ENCODE data around the gene TGFBRAP1. TPM values are rescaled to one million over a fixed set of nuclear protein-coding genes. Genes with fewer than 3 reads are reported as not detected.
"Not testable (repeated sequence)": the region's sequence is repeated elsewhere in the genome, so short reads cannot be mapped to it uniquely, and the experiment has no call there.

TGFBRAP1 gene
- total RNA-seq, 1 donor from 2014 or later: 9.8 TPM

DNA sequence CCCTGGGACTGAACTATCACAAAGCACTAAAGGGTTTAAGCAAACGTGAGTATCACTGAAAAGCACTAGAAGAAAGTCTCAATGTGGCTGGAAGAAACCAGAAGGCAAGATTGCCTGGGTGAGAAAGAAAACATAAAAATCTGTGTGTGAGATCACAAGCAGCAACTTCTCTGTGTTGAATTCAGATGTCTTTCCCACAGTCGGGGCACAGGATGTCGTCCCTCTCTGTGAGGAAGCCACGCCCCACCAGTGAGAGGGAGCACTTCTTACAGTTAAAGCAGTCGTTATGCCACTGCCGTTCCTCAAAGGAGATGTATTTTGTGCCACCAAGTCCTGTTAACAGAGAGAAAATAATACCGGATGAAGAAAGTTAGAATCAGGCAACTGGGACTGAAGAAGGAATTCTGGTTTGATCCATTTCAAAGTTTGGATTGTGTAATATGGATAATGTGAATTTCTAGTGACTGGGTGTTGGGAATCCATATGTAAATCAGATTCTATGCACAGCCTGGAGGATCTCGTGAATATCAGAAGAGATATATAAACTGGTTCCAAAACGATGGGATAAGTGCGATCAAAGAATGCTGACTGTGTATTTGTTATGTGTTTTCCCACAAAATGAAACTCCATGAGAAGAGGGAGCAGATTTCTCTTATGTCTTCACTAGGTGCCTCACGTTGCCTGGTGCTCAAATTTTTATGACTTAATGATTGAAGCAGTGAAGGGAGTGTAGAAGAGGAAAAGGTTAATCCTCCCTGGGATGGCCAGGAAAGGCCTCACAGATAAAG is 31.8 kb upstream of the TGFBRAP1 start:
- DNase-seq: no peak
- intact Hi-C loops (cut with micrococcal nuclease): no loop called here
- ATAC-seq: no peak

DNA sequence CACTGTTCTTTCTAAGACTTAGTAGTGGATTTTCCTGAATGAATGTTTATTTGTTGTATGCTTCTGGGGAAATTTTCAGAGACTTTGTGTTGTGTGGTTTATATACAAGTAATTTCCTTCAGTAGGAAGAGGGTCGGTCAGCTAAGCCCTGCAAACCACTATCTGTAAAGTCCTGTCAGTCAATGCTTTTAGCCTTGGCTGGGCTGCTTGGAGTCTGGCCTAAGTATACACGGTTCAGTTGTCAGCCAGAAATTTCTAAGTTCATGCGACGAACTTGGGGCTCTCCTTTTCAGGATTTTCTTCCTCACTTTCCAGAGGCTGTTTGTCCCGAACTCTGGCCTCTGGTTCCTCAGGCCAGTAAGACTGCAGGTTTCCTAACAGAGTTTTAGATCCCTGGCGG is 29.1 kb upstream of the TGFBRAP1 start:
- intact Hi-C loops (cut with micrococcal nuclease): no loop called here
- ATAC-seq: peak; percentile 12

DNA sequence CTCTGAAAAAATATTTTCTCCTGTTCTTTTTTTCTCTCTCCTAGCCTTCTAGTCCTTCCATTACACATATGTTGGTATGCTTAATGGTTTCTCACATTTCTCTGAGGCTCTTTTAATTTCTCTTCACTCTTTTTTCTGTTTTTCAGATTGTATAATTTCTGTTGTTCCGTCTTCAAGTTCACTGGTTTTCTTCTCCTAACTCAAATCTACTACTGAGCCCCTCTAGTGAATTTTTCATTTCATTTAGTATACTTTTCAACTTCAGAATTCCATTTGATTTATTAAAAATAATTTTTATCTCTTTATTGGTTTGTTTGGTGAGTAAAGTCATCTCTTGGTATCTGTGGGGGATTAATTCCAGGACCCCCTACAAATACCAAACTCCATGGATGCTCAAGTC is 27.6 kb upstream of the TGFBRAP1 start:
- intact Hi-C loops (cut with micrococcal nuclease): no loop called here
- DNase-seq (no peak), ATAC-seq (no peak)

More for the DNA sequence above, 29.1 kb upstream of the TGFBRAP1 start:
- no peak for DNase-seq

DNA sequence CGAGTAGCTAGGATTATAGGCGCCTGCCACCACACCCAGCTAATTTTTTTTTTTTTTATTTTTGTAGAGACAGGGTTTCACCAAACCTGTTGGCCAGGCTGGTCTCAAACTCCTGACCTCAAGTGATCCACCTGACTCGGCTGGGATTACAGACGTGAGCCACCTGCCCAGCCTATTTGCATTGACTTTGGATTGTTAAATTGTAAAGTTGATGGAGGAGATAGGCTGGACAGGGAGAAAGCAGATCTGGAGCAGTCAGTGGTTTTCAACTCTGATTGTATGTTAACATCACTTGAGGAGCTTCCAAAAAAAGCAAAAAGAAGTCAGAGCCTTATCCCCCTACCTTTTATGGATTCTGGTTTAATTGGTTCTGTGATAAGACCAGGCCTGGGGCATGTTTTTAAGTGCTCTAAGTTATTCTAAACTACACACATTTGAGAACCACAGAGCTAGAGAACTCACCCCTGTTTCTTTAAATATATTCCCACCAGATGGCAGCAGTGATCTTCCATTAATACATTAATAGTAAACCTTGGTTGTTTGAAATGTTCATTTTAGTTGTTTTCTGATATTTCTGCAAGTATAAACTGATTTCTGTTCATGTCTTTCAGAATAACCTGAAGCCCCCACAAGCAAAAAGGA is 15.3 kb upstream of the TGFBRAP1 start:
- intact Hi-C loops (cut with micrococcal nuclease): loop anchor here (10.0 kb wide), 1 partner anchor 180 kb away; no protein-coding TSS in a partner anchor
- DNase-seq (no peak), ATAC-seq (peak; percentile 55)

DNA sequence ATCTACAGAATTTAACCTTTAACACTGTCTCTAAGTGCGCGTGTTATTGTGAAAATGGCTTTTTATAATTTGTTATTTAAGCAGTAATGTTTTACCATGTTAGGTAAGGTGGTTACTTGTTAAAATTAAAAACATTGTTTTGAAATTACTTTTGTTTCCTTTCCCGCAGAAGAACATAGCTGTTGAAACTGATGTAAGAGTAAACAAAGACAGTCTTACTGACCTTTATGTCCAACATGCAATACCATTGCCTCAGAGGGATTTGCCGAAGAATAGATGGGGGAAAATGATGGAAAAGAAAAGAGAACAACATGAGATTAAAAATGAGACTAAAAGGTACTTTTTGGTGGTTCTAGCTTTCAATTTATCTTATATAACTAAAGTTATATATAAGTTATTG is 9.9 kb upstream of the TGFBRAP1 start:
- intact Hi-C loops (cut with micrococcal nuclease): no loop called here
- ATAC-seq (no peak), DNase-seq (no peak)

DNA sequence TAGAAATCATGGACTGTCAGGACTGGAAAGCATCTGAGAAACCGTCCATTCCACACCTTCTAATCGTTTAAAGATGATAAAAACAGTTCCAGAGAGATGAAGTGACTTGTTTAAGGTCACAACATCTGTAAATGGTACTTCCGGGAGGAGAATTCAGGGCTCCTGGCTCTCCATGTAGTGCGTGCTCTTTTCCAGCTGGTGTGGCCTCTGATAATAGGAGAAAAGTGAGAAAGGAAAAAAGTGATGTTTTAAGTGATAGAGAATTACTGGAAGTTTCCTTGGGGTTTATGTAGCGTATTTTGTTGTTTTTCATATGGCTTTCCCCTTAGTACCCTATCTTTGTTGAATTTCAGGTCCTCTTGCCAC is 8.5 kb upstream of the TGFBRAP1 start:
- DNase-seq (no peak), ATAC-seq (peak; percentile 4)
- intact Hi-C loops (cut with micrococcal nuclease): no loop called here

DNA sequence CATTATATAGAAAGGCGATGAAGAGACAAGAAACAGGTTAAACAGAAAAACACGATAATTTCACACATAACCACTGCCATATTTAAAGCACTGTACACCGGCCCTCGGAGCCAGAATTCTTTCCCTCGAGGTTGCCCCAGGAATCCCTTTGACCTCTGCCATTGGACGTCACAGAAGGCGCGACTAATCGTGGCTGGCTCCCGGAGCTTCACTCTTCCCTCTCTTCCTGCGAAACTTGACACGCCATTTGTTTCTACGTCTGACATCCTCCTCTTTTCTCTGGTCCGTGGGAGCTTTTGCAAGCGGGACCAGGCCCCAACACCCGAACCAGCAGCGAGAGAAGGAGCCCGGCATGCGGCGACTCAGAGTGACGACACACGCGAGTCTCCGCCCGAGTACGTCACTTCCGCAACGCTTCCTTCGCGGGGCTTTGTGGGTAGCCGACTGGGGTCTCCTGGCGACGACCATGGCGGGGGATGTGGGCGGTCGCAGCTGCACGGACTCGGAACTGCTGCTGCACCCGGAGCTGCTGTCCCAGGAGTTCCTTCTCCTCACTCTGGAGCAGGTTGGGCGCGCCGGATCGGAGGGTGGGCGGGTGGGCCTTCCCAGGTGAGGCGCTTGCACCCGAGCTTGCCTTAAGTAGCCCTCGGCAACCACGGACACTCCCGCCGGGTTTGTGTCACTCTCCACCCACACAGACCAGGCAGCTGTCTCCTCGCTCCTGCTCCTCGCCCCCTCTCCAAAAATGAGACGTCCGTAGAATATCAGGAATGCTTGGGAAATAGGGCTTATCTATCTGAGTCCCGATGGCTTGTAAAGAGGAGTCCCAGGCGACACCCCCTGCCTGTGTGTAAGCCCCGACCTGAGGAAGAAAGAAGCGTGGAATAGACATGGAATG is 7.8 kb upstream of the TGFBRAP1 start, which contains the start of gene C2orf49:
TSS of gene C2orf49 (plus strand) at position 419 of the 898 bp plus-strand sequence. CDS start at position 467, 48 bp downstream.
- intact Hi-C loops (cut with micrococcal nuclease): no loop called here
- DNase-seq (peak; percentile 91), ATAC-seq (peak; percentile 93)

DNA sequence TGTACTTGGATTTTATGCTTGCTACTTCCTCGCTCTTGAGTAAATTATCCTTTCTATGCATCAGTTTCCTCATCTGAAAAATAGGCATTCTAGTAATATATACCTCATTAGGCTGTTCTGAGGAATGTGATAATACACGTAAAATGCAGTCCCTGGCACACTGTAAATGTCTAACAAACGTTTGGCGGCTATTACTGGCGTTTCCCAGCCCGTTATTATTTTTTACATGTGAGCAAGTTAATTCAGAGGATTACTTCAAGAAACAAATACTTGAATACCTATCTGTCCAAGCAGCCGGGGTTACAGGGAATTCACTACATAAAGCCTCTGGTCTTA is 7.2 kb upstream of the TGFBRAP1 start:
- intact Hi-C loops (cut with micrococcal nuclease): no loop called here
- DNase-seq (no peak), ATAC-seq (no peak)

DNA sequence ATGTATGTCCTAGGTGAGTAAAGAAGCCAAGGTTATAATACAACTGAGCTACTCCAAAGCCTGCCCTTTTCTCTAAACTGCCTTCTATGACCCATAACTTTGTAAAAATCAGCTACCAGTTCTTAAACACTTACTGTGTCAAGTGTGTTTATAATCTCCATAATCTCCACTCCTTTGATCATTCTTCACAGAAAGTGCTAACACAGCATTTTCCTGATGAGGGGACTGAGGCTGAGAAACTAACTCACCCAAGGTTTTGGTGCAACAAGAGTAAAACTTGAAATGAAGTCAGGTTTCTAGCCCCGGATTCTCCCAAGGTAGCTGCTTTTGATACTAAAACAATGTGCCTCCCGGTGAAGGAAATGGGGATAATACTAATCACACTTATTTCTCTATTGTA is 5.9 kb upstream of the TGFBRAP1 start:
- no peak for DNase-seq
- ATAC-seq: no peak
- intact Hi-C loops (cut with micrococcal nuclease): no loop called here

DNA sequence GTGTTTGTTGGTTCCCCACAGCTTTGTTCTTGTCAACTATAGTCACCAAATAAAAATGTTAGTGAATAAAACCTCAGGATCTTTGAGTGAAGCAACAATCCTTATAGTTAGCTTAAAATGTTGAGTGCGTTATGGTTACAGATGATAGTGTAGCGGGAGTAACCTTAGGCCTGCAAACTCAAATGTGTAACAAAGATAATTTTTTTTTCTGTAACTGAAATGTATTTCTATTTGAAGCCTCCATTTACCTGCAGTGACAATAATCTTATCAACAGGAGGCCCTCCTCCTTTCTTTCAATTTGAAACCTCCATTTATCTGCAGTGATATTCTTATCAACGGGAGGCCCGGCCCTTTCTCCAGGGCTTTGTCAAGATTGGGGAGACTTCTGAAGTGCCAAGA is 4.7 kb upstream of the TGFBRAP1 start:
- DNase-seq: no peak
- ATAC-seq: no peak
- intact Hi-C loops (cut with micrococcal nuclease): no loop called here

DNA sequence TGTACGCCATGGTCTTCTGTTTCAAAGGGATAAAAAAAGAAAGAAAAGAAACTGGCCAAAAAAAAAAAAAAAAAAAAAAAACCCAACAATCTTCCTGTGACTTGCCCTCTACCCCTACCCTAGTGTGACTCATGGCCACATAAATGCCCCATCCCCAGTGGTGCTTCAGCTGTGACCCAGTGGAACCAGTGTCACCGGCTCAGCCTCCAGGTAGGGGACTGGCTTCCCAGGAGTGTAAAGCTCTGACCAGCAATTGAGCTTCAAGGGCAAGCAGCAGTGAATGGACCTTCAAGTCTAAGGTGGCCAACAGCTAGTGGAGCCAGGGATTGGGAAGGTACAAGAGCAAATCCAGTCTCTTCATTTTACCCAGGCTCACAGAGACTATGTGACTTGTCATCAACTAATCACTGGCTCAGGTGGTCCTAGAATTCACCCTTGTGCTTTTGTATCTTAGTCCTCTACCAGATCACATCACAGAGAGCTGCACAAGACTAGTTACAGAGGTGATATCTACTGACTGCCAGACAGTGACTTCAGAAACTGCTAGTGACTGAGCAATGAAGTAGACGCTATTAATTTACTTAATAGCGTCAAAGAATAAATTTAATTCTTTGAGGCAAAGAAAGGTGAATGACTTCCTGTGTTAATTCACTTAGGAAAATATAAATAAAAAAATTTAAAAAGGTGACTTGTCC is 1.3 kb upstream of the TGFBRAP1 start:
- DNase-seq (no peak), ATAC-seq (no peak)
- intact Hi-C loops (cut with micrococcal nuclease): no loop called here

DNA sequence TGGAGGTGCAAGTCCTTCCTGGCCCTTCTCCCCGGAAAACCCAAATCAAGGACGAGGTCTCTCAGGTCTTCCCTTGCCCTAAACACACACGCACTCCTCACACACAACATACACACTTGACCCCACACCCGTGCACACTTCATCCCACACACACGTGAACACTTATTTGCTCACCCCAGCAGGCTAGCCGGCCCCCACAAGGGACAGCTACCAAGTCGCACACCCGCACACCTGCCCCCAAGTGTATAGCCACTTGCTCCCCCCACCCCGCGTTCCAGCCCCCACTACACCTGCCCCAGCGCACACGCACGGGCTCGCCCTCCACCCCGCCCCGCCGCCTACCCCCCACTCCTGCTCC is 359 bp downstream of the TGFBRAP1 start:
- intact Hi-C loops (cut with micrococcal nuclease): no loop called here
- ATAC-seq (peak; percentile 27), DNase-seq (peak; percentile 33)

DNA sequence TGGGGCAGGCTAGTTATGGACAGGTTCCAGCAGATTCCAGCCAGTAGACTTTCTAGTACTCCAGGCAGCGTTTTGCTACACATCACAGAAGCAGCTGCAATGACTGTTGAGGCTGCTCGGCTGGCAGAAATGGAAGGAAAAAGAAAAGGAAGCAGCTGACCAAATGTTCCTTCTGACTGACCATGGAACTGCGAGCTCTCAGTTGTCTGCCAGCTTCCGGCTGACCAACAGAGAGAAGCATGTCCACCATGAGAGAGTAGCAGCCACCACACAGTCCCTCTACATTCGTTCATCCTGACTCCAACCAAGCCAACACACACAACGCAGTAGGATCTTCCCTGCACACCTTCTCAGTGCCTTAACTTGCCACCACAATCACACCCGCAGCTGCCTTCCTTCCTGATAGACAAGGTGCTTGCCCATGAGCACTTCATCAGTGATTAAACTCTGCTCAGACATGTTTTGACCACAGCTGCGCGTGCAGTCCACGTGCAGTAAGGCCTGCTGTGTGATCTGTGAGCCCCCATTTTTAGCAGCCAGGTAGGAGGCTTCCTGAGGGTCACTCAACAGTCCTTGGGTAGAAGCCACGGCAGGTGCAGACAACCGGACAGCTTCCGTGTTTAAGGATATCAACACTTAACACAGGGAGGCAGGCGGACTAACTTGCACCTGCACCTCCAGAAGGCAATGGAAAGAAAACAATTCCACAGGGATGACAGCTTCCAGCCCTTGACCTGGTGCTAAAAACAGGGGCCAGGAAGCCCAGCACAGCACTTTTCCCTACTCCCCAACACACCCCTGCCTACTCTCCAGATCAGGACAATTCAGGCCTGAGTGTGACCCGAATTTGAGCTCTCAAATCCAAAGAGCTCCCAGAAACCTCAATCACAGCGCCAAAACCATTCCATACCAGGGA is 996 bp downstream of the TGFBRAP1 start:
- ATAC-seq (peak; percentile 27), DNase-seq (no peak)
- intact Hi-C loops (cut with micrococcal nuclease): no loop called here

DNA sequence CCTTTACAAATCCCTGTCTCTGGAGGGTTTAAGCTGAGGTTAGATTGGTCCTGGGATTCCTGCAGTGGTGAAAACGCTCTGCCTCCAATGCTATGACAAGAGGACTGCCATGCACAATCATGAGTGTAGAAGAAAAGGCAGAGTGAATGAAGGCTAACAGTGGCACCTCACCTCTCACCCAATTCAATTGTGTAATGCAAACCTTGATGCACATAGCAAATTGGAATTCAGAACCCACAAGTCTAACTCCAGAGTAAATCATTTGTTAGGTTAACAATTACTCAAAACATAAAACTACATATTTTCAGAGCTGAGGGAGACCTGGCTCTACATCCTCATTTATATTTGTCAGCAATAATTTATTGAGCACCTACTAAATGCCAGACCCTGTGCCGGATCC is 1.8 kb downstream of the TGFBRAP1 start:
- no peak for DNase-seq
- intact Hi-C loops (cut with micrococcal nuclease): no loop called here
- ATAC-seq: no peak

DNA sequence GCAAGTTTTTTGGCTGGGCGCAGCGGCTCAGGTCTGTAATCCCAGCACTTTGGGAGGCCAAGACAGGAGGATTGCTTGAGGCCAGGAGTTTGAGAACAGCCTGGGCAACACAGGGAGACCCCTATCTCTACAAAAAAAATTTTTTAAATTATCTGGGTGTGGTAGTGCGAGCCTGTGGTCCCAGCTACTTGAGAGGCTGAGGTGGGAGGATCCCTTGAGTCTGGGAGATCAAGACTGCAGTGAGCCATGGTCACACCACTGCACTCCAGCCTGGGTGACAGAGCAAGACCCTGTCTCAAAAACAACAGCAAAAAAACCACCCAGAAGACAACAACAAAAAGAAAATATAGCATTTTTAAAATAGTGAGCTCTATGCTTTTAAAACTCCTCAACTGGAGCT is 2.3 kb downstream of the TGFBRAP1 start:
- DNase-seq; ATAC-seq; intact Hi-C loops (cut with micrococcal nuclease): not testable (repeated sequence)

DNA sequence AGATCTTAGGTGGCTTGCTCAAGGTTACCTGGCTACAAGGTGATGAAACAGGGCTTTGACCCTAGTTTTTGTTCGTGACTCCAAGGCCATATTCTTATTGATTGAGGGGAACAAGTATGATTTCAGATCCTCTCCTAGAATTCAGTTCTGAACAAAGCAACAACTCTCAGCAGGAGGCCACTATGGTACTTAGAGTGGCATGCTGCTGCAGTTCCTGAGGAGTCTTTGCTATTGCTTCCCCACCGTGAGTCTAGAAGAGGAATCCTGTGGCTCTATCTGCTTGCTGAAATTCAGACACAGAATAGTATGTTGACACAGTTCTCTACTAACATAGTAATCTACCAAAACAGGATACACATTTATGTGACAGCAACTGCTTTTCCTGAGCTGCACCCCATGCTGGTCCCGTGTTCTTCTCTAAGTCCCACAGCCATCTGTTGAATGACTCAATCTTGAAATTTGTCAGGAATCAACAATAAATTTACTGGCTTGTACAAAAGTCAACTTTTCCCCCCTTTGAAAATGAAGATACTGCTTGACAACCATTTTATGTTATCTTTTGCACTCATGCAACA is 4.1 kb downstream of the TGFBRAP1 start:
- ATAC-seq: no peak
- DNase-seq: no peak
- intact Hi-C loops (cut with micrococcal nuclease): no loop called here

DNA sequence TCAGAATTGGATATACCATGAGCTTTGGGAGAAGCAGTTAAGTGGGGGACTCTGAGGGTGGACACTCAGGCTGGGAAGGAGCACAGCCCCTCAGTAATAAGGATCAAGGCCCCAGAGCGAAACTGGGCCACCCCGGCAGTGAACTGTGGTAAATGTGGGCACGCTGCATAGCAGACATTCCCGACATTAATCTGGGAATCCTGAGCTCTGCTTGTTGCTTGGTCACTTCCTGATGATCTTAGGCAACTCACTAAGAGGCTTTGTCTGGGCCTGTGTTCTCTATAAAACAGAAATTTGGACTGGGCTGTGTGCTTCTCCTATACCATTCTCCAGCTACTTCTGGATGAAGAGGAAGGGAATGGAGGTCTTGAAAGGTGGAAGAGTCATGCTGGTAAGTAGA is 4.8 kb downstream of the TGFBRAP1 start:
- DNase-seq: no peak
- intact Hi-C loops (cut with micrococcal nuclease): no loop called here
- ATAC-seq: no peak

DNA sequence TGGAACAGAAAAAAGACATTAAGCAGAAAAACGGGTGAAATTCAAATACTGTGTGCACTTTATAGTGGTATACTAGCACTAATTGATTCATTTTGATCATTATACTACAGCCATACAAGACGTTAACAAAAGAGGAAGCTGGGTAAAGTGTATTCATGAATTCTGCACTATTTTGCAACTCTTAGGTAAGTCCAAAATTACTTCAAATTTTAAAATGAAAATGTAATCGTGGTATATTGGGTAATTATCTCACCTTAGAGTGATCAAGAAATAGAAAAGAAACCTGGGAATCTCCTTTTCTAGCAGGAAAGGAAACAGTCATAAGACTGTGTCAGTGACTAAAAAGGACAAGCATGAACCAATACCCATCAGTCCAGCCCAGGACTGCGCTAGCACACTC is 5.4 kb downstream of the TGFBRAP1 start:
- no peak for ATAC-seq
- no peak for DNase-seq
- intact Hi-C loops (cut with micrococcal nuclease): no loop called here
